GM12878 (cell line): ENCODE results near the gene TIMM29. TPM values are rescaled to one million over a fixed set of nuclear protein-coding genes. Genes with fewer than 3 reads are reported as not detected.

Experiments
- ATAC-seq: fragments of 200-7000 bp; cut with Tn5 transposase; 3 replicates; pipeline ENCODE4 v1.9.1; 2020; ENCODE audit warnings: mild to moderate bottlenecking, moderate library complexity
- BruUV-seq: library from RNA; stranded (reverse); fragments of 400-500 nt; replicated peaks from 2 replicates; lab custom pipeline; 2021; lab: Mats Ljungman, UMichigan
- CTCF ChIA-PET: fragments of 300-600 bp; sonication (Branson Sonifier 250); formaldehyde crosslinking; extraction: SDS; loops from one replicate; lab custom pipeline; 2021; ENCODE audit warnings: inconsistent platforms; lab: Yijun Ruan, JAX
- POLR2A ChIA-PET: fragments of 350-600 bp; formaldehyde crosslinking; extraction: SDS; loops from one replicate; lab custom pipeline; 2021; ENCODE audit warnings: inconsistent platforms; lab: Charles Lee
- RAD21 ChIA-PET: fragments of 300-600 bp; sonication (Branson Sonifier 250); formaldehyde crosslinking; loops from one replicate; lab custom pipeline; 2023; ENCODE audit warnings: antibody characterized with exemption; ENCODE audit not compliant: unreplicated experiment; lab: Charles Lee
- SMC1A ChIA-PET: fragments of 300-600 bp; sonication (Branson Sonifier 250); formaldehyde crosslinking; loops from one replicate; lab custom pipeline; 2023; ENCODE audit not compliant: unreplicated experiment, uncharacterized antibody; lab: Charles Lee
- DNase-seq: peaks from one replicate; pipeline ENCODE4 v3.0.0-alpha.2; 2011; ENCODE audit warnings: low read depth, low spot score
- FAIRE-seq: peaks from 3 replicates; lab custom pipeline; 2011; peaks lifted over from hg19 to GRCh38; lab: Jason Lieb, UNC
- H2AFZ ChIP-seq: 2 replicates; pipeline ENCODE4 v1.6.0; 2011; ENCODE audit warnings: low read depth, low read length, control low read depth; ENCODE audit not compliant: control insufficient read depth
- H3K27ac ChIP-seq: 2 replicates; pipeline ENCODE4 v1.5.1; 2011; ENCODE audit warnings: control low read depth; ENCODE audit not compliant: control insufficient read depth, insufficient read depth
- H3K27me3 ChIP-seq, 2 experiments: replicated peaks in 1 of 2; 2 replicates each; pipeline versions ENCODE4 v1.6.0 to v1.6.1; 2011; ENCODE audit warnings: low read length in 1 of 2; ENCODE audit not compliant: control insufficient read depth in 2 of 2, insufficient read depth in 2 of 2
- H3K36me3 ChIP-seq, 2 experiments: 2 replicates each; pipeline ENCODE4 v1.5.1; 2011; ENCODE audit warnings: low read length in 1 of 2; ENCODE audit not compliant: control insufficient read depth in 2 of 2, insufficient read depth in 2 of 2
- H3K4me1 ChIP-seq: 2 replicates; pipeline ENCODE4 v1.6.1; 2011; ENCODE audit warnings: mild to moderate bottlenecking, low read length, moderate library complexity, mixed read lengths; ENCODE audit not compliant: control insufficient read depth, insufficient read depth
- H3K4me2 ChIP-seq: 2 replicates; pipeline ENCODE4 v1.6.0; 2011; ENCODE audit warnings: control low read depth; ENCODE audit not compliant: control insufficient read depth, insufficient read depth
- H3K4me3 ChIP-seq: fragments of 200-600 bp; sonication (generic); 2 replicates; pipeline ENCODE4 v1.5.1; 2016
- H3K79me2 ChIP-seq: 2 replicates; pipeline ENCODE4 v1.6.0; 2011; ENCODE audit warnings: low read length; ENCODE audit not compliant: control insufficient read depth, insufficient read depth
- H3K9ac ChIP-seq: 2 replicates; pipeline ENCODE4 v1.8.0; 2011; ENCODE audit warnings: low read length, control low read depth, mixed read lengths; ENCODE audit not compliant: control insufficient read depth, insufficient read depth
- H3K9me3 ChIP-seq: replicated peaks from 3 replicates; pipeline ENCODE4 v1.5.1; 2011; ENCODE audit warnings: mild to moderate bottlenecking, low read length; ENCODE audit not compliant: control insufficient read depth, insufficient read depth
- H4K20me1 ChIP-seq: 2 replicates; pipeline ENCODE4 v1.6.0; 2011; ENCODE audit not compliant: control insufficient read depth, insufficient read depth
- ATF3 ChIP-seq: IDR thresholded peaks from 2 replicates; pipeline ENCODE4 v1.6.1; 2011; ENCODE audit warnings: low read depth, mild to moderate bottlenecking, low read length, moderate library complexity, borderline replicate concordance; ENCODE audit errors: extremely low read depth
- BACH1 ChIP-seq: fragments of 450-650 bp; IDR thresholded peaks from 2 replicates; pipeline ENCODE4 v1.6.1; 2017; ENCODE audit warnings: mild to moderate bottlenecking, borderline replicate concordance
- BHLHE40 ChIP-seq, 2 experiments: fragments of 450-650 bp in 1 of 2; IDR thresholded peaks; 2 replicates each; pipeline ENCODE4 v1.6.1; 2011 to 2017; ENCODE audit warnings: low read depth in 2 of 2, borderline replicate concordance in 1 of 2, improper control_type of control experiment in 1 of 2, low read length in 1 of 2, mild to moderate bottlenecking in 1 of 2
- CREB1 ChIP-seq: IDR thresholded peaks from 2 replicates; pipeline ENCODE4 v1.6.1; 2012; ENCODE audit warnings: low read depth, mild to moderate bottlenecking, inconsistent platforms
- DPF2 ChIP-seq: fragments of 450-650 bp; IDR thresholded peaks from 2 replicates; pipeline ENCODE4 v1.6.1; 2017; ENCODE audit warnings: mild to moderate bottlenecking
- GABPA ChIP-seq: IDR thresholded peaks from 2 replicates; pipeline ENCODE4 v1.6.1; 2014; ENCODE audit warnings: antibody characterized with exemption, low read depth, mild to moderate bottlenecking, inconsistent platforms
- MXI1 ChIP-seq: fragments of 150-350 bp; IDR thresholded peaks from 2 replicates; pipeline ENCODE4 v1.6.1; 2011; ENCODE audit warnings: low read depth, mild to moderate bottlenecking, inconsistent platforms, low read length, improper control_type of control experiment
- NR2C1 ChIP-seq: fragments of 450-650 bp; IDR thresholded peaks from 2 replicates; pipeline ENCODE4 v1.6.1; 2017; ENCODE audit warnings: antibody characterized with exemption, mild to moderate bottlenecking, moderate library complexity
- NR2F1 ChIP-seq: fragments of 450-650 bp; conservative IDR thresholded peaks from 2 replicates; pipeline ENCODE4 v1.6.1; 2017; ENCODE audit warnings: mild to moderate bottlenecking
- POLR2A ChIP-seq: IDR thresholded peaks from 2 replicates; pipeline ENCODE4 v1.6.1; 2011; ENCODE audit warnings: low read depth, mild to moderate bottlenecking, low read length
- RB1 ChIP-seq: fragments of 450-650 bp; formaldehyde crosslinking; IDR thresholded peaks from 2 replicates; pipeline ENCODE4 v1.6.1; 2017; ENCODE audit warnings: mild to moderate bottlenecking, borderline replicate concordance
- RFX5 ChIP-seq: IDR thresholded peaks from 2 replicates; pipeline ENCODE4 v1.6.1; 2011; ENCODE audit warnings: low read depth, low read length, improper control_type of control experiment
- RUNX3 ChIP-seq: IDR thresholded peaks from 2 replicates; pipeline ENCODE4 v1.6.1; 2012; ENCODE audit warnings: low read length, inconsistent platforms
- SIN3A ChIP-seq: IDR thresholded peaks from 2 replicates; pipeline ENCODE4 v1.6.1; 2012; ENCODE audit warnings: low read depth, low read length, improper control_type of control experiment
- SUPT20H ChIP-seq: IDR thresholded peaks from 2 replicates; pipeline ENCODE4 v1.6.1; 2011; ENCODE audit warnings: low read depth, mild to moderate bottlenecking, low read length, moderate library complexity, borderline replicate concordance; ENCODE audit not compliant: control insufficient read depth
- USF2 ChIP-seq: IDR thresholded peaks from 2 replicates; pipeline ENCODE4 v1.6.1; 2011; ENCODE audit warnings: low read depth, low read length, improper control_type of control experiment, borderline replicate concordance
- ZNF217 ChIP-seq: fragments of 450-650 bp; IDR thresholded peaks from 2 replicates; pipeline ENCODE4 v1.6.1; 2017; ENCODE audit warnings: antibody characterized with exemption, mild to moderate bottlenecking
- WGBS: methylation state at CpG from one replicate; pipeline ENCODE4 v1.1.6; 2016; ENCODE audit warnings: low lambda C conversion rate; ENCODE audit not compliant: insufficient replicate concordance, insufficient coverage; ENCODE audit errors: missing lambda C conversion rate; 5-methylcytosine and 5-hydroxymethylcytosine counted together
- in situ Hi-C: fragments of 300-500 bp; cut with MboI; formaldehyde crosslinking; loops from 9 replicates; pipeline ENCODE4 v1.14.3; 2018; ENCODE audit warnings: mixed read lengths
- intact Hi-C: fragments of 100-400 bp; cut with micrococcal nuclease; formaldehyde crosslinking; loops from one replicate; pipeline ENCODE4 v1.14.2; 2022; ENCODE audit not compliant: unreplicated experiment
- polyA plus RNA-seq, 11 experiments: library from polyadenylated mRNA; depleted of rRNA in 4 of 11; unstranded in 6 of 11; stranded (reverse) in 5 of 11; fragments of >200 nt; fragmentation: Nextera tagmentation in 4 of 11; fragmentation: Illumina TruSeq in 1 of 11; extraction: Ambion mirVana in 4 of 11; extraction: Trizol in 1 of 11; gene quantifications; 1 replicate in 1 of 11; 2 replicates in 10 of 11; pipeline versions ENCODE4 v1.2.1 to v1.2.3, GENCODE V29; 2011 to 2016; ENCODE audit warnings: inconsistent platforms in 2 of 11, missing spikeins in 2 of 11, low read depth in 1 of 11
- total RNA-seq, 4 experiments: library from RNA; depleted of rRNA in 3 of 4; stranded (reverse); fragments of >200 nt in 3 of 4; fragmentation: Illumina TruSeq in 1 of 4; extraction: Trizol in 1 of 4; gene quantifications; 2 replicates each; pipeline versions ENCODE4 v1.2.1 to v1.2.3, GENCODE V29; 2013 to 2021
- TF ChIP-seq, protein P1 (sequence below): fragments of 450-650 bp; IDR thresholded peaks from 2 replicates; pipeline ENCODE4 v1.6.1; 2017; ENCODE audit warnings: low read depth, mild to moderate bottlenecking, moderate library complexity

The TIMM29 gene
- total and polyA plus RNA-seq, 10 of the 15 experiments (the other 5 are each of a cell fraction or from before 2014, with no cell fraction given), result 2.4 to 27.9 (median 13.5) TPM

GRCh38 chr19:10960314-10961072 lies 31.9 kb downstream of the TIMM29 start, which contains the start of gene SMARCA4 (continued):
- TF ChIP-seq, protein P1, sequence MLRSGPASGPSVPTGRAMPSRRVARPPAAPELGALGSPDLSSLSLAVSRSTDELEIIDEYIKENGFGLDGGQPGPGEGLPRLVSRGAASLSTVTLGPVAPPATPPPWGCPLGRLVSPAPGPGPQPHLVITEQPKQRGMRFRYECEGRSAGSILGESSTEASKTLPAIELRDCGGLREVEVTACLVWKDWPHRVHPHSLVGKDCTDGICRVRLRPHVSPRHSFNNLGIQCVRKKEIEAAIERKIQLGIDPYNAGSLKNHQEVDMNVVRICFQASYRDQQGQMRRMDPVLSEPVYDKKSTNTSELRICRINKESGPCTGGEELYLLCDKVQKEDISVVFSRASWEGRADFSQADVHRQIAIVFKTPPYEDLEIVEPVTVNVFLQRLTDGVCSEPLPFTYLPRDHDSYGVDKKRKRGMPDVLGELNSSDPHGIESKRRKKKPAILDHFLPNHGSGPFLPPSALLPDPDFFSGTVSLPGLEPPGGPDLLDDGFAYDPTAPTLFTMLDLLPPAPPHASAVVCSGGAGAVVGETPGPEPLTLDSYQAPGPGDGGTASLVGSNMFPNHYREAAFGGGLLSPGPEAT, result peak; percentile 28; the same call in 1 of the 2 replicates
- TF ChIP-seq MXI1 (peak; percentile 91), ATF3 (peak; percentile 42; the same call in 1 of the 2 replicates)

DNA sequence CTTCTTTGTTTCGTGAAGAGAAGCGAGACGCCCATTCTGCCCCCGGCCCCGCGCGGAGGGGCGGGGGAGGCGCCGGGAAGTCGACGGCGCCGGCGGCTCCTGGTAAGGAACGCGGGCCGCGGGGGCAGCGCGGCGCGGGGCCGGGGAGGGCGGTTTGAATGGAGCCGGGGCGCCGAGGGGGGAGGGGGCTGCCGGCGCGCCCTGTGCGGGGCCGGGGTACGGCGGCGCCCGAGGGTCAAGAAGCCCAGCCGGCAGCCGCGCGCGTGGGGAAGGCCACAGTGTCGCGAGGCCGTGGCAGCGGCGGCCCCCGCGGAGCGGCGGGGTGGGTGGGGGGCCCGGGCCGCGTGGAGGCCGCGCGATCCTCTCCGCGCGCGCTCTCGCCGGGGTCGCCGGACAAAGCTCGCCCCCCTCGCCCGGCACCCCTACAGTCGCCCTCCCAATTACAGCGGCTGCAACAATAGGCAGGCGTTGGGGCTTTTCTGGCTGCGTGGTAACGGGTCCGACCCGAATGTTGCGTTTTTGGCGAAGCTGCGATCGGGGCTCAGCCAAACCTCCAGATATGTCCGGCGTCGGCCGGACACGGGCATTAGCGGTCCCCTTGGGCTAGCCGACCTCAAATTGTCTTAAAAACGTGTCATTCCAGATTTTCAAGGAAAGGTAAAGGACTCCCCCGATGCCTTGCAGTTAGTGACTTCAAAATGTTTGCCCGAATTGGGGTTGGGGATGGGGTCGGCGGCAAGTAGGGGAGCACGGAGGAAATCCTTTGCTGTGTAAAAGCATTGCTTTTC lies 32.7 kb downstream of the TIMM29 start:
- in situ Hi-C loops, result no loop called here
- Histone ChIP-seq H3K4me1 (peaks cover 18% of the 10 kb centered on the region; the same call in 1 of the 2 replicates), H3K4me2 (peak overlapping the region; percentile 85; the same call in 1 of the 2 replicates), H3K4me3 (peak overlapping the region; percentile 85), H3K9ac (peak overlapping the region; percentile 83), H3K36me3 (no peaks in the 10 kb centered on the region), H3K79me2 (peaks cover 61% of the 10 kb centered on the region), H3K27me3 (no peaks in the 10 kb centered on the region), H4K20me1 (peaks cover 4% of the 10 kb centered on the region; the same call in 1 of the 2 replicates), H2AFZ (peak overlapping the region; percentile 9; the same call in 1 of the 2 replicates), H3K9me3 (no peaks in the 10 kb centered on the region), H3K27ac (peak overlapping the region; percentile 67)
- SMC1A ChIA-PET, result interaction anchor here (0.7 to 4.8 kb wide), 5 partner anchors 11 to 84 kb away, joined by 3 to 18 read pairs (median 3); no protein-coding TSS in a partner anchor
- WGBS, result 4% methylated on average over 34 of the region's 92 CpGs
- intact Hi-C loops, result loop anchor here (5.0 kb wide), 1 partner anchor 244 kb away; the partner anchor contains the start of gene DNM2
- FAIRE-seq, result no peak
- no peak for DNase-seq
- RAD21 ChIA-PET, result interaction anchor here (0.9 to 2.4 kb wide), 6 partner anchors 12 to 244 kb away, joined by 3 to 19 read pairs (median 3); no protein-coding TSS in a partner anchor
- BruUV-seq, result no TSS peak
- CTCF ChIA-PET, result interaction anchor here (0.6 to 0.8 kb wide), 3 partner anchors 18 to 89 kb away, joined by 3 to 4 read pairs (median 3); no protein-coding TSS in a partner anchor
- peak; percentile 3; the same call in 2 of the 3 replicates for ATAC-seq
- POLR2A ChIA-PET, result interaction anchor here (0.5 to 2.6 kb wide), 11 partner anchors 9 to 258 kb away, joined by 3 to 10 read pairs (median 3); no protein-coding TSS in a partner anchor
- TF ChIP-seq BACH1, result peak; percentile 93
- no peak; the same call in 1 of the 2 replicates for TF ChIP-seq SIN3A
- TF ChIP-seq CREB1, result 0 out of 2 replicates have a peak, but pooled peaks have one; percentile 38
- TF ChIP-seq ZNF217, result 0 out of 2 replicates have a peak, but pooled peaks have one; percentile 22
- TF ChIP-seq RFX5, result no peak
- TF ChIP-seq RB1, result peak; percentile 22; the same call in 1 of the 2 replicates
- TF ChIP-seq NR2C1, result no peak
- TF ChIP-seq POLR2A, result no peak
- no peak for TF ChIP-seq USF2
- TF ChIP-seq RUNX3, result no peak
- peak; percentile 62 for TF ChIP-seq DPF2
- peak in 1 of 2 experiments; percentile 26; a peak in 1 of 4 replicates for TF ChIP-seq BHLHE40 (IDR thresholded peaks at IDR 0.05; ENCODE audit: borderline replicate concordance in 1 of 2, low read depth in 2 of 2, low read length in 1 of 2)
- TF ChIP-seq NR2F1, result peak; percentile 34; the same call in 1 of the 2 replicates
- no peak for TF ChIP-seq SUPT20H
- TF ChIP-seq GABPA, result no peak
